Measurements from ENCODE around the gene KITLG.
"Not testable (repeated sequence)": the region's sequence is repeated elsewhere in the genome, so short reads cannot be mapped to it uniquely, and the experiment has no call there.

Gene KITLG

GRCh38 chr12:88575361-88575970 is 4.8 kb downstream of the KITLG start:
- DNase-seq: no peak

- DNase-seq: no peak
These were observed 6.0 kb downstream of the KITLG start for GRCh38 chr12:88574278-88574677.

- no peak for DNase-seq
These were observed 6.7 kb downstream of the KITLG start for GRCh38 chr12:88573583-88573982.

GRCh38 chr12:88572781-88573549 is 7.3 kb downstream of the KITLG start:
- no peak for DNase-seq

- DNase-seq: no peak
These were observed 8.7 kb downstream of the KITLG start for GRCh38 chr12:88571543-88571942.

GRCh38 chr12:88570103-88570502 is 10.2 kb downstream of the KITLG start:
- no peak for DNase-seq

GRCh38 chr12:88566430-88566829 is 13.8 kb downstream of the KITLG start:
- no peak for DNase-seq

- DNase-seq: no peak
These were observed 17.3 kb downstream of the KITLG start for GRCh38 chr12:88562846-88563582.

GRCh38 chr12:88562151-88562550 is 18.1 kb downstream of the KITLG start:
- peak; percentile 14 for DNase-seq

GRCh38 chr12:88559772-88560171 is 20.5 kb downstream of the KITLG start:
- DNase-seq: no peak

- DNase-seq: no peak
These were observed 21.1 kb downstream of the KITLG start for GRCh38 chr12:88559199-88559598.

- DNase-seq: no peak
These were observed 21.9 kb downstream of the KITLG start for GRCh38 chr12:88558340-88558867.

- no peak for DNase-seq
These were observed 24.0 kb downstream of the KITLG start for GRCh38 chr12:88556213-88556774.

- peak; percentile 18 for DNase-seq
These were observed 26.2 kb downstream of the KITLG start for GRCh38 chr12:88553941-88554658.

- DNase-seq: no peak
These were observed 27.6 kb downstream of the KITLG start for GRCh38 chr12:88552610-88553079.

- DNase-seq: no peak
These were observed 30.3 kb downstream of the KITLG start for GRCh38 chr12:88549929-88550328.

GRCh38 chr12:88547949-88548348 is 32.3 kb downstream of the KITLG start:
- DNase-seq: not testable (repeated sequence)

GRCh38 chr12:88546853-88547252 is 33.4 kb downstream of the KITLG start:
- no peak for DNase-seq

GRCh38 chr12:88546226-88546625 is 34.0 kb downstream of the KITLG start:
- DNase-seq: no peak

GRCh38 chr12:88544991-88545980 is 35.0 kb downstream of the KITLG start:
- DNase-seq: no peak

- DNase-seq: no peak
These were observed 40.4 kb downstream of the KITLG start for GRCh38 chr12:88539893-88540292.

Measured in NCI-H2171 treated with DMSO at 0.1 percent for 48 hours (cell line).